ENCODE results near the gene C14orf180. TPM values are rescaled to one million over a fixed set of nuclear protein-coding genes. Genes with fewer than 3 reads are reported as not detected.

C14orf180 gene
- total RNA-seq, 4 donors from 2014 or later: 6.0 to 333 (median 18.2) TPM

DNA sequence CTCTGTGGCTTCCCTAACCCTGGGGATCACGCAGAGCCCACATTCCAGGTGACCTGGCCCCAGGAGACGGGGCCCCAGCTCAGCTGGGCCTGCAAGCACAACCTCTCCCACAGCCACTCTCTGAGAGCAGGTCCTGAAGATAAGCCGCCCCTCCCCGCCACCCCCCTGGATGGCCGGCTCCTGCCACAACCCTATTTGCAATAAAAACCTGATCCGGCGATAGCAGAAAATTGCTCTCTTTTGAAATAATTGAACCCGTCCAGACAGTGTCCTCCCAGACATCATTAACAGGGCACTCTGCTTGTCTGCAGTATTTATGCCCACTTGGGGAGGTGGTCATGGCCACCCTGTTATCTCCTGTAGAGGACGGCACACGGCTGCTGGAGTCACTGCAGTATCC lies 5.0 kb downstream of the C14orf180 start:
- TF ChIP-seq, protein P1, sequence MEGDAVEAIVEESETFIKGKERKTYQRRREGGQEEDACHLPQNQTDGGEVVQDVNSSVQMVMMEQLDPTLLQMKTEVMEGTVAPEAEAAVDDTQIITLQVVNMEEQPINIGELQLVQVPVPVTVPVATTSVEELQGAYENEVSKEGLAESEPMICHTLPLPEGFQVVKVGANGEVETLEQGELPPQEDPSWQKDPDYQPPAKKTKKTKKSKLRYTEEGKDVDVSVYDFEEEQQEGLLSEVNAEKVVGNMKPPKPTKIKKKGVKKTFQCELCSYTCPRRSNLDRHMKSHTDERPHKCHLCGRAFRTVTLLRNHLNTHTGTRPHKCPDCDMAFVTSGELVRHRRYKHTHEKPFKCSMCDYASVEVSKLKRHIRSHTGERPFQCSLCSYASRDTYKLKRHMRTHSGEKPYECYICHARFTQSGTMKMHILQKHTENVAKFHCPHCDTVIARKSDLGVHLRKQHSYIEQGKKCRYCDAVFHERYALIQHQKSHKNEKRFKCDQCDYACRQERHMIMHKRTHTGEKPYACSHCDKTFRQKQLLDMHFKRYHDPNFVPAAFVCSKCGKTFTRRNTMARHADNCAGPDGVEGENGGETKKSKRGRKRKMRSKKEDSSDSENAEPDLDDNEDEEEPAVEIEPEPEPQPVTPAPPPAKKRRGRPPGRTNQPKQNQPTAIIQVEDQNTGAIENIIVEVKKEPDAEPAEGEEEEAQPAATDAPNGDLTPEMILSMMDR (IDR thresholded peaks at IDR 0.05; ENCODE audit: low read depth): no peak

DNA sequence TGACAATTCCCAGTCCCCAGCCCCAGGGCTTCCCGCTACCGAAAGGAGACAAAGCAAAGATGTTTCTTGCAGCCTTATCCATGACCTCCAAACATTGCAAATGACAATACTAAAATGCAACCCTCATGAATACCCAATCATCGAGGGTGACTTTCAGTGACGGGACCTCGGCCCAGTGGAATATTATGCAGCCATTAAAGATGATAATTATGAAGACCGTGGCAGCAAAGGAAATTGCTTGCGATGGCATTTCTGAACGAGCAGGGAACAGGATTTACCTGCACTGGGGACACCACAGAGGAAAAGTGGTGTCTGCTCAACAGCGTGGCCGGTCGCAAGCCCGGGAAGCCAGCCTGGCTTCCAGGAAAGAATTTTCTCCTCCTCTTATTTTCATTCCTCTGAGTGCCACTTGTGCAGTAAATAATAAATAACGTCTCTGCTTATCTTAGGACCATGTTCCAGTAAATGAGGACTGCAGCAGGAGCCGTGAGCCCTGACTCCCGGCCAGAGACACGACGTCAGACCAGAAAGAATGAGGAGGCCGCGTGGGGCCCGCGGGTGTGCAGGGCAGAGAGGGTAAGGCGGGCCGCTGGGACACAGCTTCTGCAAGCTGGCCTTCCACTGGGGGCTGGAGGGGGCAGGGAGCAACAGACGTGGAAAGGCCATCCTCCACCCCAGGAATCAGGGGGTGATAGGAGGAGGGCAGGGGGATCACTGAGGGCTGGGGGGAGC lies 6.6 kb downstream of the C14orf180 start:
- TF ChIP-seq, protein P1 (IDR thresholded peaks at IDR 0.05; ENCODE audit: low read depth): no peak

DNA sequence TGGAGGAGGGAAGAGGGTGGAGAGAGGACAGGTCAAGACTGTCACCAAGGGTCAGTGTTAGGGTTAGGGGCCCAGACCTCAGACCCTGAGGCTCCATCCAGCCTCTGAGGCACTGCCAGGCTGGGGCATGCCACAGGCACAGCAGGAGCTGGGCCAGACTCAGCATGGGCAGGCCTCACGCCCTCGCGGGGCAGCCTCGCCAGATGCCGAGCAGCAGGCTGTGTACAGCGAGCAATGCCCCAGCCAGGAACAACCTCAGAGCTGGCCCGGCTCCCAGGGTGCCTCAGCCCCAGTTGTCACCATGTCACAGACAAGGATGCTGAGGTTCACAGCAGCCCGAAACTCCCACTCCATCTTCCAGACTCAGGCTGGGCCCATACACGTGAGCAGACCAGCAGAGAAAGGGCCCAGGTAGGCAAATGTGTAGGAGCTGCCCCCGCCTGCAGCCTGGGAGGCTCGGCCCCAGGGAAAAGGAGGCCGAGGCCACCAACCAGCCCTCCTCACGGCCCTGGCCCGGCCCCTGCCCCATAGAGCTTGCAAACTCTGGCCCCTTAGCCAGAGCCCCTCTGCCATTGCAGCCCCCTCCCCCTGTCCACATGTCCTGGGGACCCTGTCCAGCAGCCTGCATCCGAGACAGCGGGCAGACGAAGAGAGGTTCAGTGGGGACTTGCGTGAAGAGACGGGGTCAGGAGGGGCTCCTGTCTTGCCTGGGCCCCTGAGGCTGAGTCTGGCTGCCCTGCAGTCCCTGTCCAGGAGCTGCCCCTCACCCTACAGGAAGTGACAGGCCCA lies 7.5 kb downstream of the C14orf180 start:
- TF ChIP-seq, protein P1 (IDR thresholded peaks at IDR 0.05; ENCODE audit: low read depth): no peak

DNA sequence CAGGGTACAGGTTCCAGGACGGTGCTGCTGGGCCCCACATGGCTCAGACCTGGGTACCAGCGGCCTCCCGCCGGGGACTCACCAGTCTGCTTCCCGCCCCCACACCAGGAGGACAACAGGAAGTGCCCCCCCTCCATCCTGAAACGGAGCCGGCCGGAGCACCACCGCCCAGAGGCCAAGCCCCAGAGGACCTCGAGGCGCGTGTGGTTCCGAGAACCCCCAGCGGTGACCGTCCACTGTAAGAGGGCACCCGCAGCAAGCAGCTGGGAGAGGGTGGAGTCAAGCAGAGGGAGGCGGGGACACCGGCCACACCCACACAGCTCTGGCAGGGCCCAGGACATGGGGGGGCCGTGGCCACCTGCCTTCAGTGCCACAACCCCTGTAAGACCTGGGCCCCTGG lies 8.1 kb downstream of the C14orf180 start:
- TF ChIP-seq, protein P1 (IDR thresholded peaks at IDR 0.05; ENCODE audit: low read depth): no peak

DNA sequence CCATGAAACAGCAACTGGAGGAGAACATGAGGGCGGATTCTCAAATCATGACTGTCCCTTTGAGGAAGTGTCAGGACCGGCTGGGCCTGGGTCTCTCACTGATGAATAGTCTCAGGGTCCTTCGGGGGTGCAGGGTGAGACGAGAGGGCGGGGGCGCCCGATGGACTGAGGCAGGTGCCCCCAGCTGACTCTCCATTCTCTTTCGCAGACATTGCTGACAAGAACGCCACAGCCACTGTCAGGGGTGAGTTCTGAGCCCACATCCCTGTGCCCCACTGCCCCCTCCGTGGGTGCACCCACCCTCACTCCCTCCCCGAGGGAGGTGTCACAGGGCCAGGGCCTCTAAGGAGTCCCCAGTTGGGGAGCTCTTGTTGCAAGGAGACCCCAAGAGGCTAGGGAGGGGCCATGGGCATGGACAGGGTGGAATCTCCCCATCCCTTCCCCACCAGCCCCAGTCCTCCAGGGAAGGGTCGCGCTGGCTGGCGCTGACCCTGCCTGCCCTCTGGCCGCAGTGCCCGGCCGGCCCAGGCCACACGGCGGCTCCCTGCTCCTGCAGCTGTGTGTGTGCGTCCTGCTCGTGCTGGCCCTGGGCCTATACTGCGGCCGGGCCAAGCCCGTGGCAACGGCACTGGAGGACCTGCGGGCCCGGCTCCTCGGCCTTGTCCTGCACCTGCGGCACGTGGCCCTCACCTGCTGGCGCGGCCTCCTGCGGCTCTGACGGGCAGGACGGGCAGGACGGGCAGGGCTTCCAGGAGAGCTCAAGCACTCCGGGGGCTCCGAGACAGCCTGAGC lies 8.7 kb downstream of the C14orf180 start:
- TF ChIP-seq, protein P1 (IDR thresholded peaks at IDR 0.05; ENCODE audit: low read depth): no peak

DNA sequence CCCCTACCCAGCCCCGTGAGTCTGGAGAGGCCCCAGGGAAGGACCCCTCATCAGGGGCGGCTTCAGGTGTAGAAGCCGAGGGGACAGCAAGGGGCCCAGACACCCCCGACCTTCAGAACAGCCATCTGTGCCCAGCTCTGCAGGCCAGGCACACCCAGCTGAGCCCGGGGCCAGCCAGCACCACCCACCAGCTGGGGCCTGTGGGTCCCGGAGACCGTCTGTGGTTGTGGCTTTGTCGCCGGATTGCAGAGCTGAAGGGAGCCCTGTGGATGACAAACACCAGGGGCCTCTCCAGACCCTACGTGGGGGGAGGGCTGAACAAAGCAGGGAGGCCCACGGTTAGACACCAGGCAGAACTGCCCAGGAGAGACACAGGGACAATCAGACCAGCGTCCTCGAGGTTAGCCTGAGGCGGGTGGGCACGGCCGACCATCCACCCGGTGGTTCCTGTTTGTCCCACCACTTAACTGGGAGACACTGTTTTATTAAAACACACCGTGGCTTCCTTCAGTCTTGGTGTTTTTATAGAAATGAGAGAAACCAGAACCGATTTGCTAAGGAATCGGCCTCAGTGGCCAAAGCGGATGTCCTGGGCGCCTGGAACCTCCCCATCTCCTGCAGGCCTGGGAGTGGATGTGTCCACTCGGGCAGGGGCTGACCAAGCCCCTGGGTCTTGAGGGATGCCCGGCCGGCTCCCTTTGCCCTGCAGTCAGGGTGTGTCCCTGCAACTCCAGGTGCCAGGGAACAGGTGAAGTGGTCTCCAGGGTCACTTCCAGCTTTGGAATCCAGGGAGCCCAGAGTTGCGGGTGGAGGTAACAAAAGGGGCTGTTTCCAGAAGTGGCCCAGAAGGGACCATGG lies 10.0 kb downstream of the C14orf180 start:
- TF ChIP-seq, protein P1 (IDR thresholded peaks at IDR 0.05; ENCODE audit: low read depth): no peak
